GM23248 (cell line): ENCODE measurements around the gene TCF7L2. TPM values are rescaled to one million over a fixed set of nuclear protein-coding genes. Genes with fewer than 3 reads are reported as not detected.

ENCODE experiments used
- DNase-seq: peaks from one replicate; pipeline ENCODE4 v3.0.0-alpha.2; 2015
- H2AFZ ChIP-seq: fragments of 200-600 bp; sonication (generic); 2 replicates; pipeline ENCODE4 v1.6.1; 2016; ENCODE audit warnings: antibody characterized with exemption
- H3F3A ChIP-seq: fragments of 200-600 bp; sonication (generic); 2 replicates; pipeline ENCODE4 v1.6.1; 2016; ENCODE audit warnings: mild to moderate bottlenecking, antibody characterized with exemption, mixed run types; ENCODE audit not compliant: insufficient read depth
- H3K27ac ChIP-seq: fragments of 200-600 bp; sonication (generic); 2 replicates; pipeline ENCODE4 v1.5.1; 2016; ENCODE audit warnings: mild to moderate bottlenecking
- H3K27me3 ChIP-seq: fragments of 200-600 bp; sonication (generic); replicated peaks from 2 replicates; pipeline ENCODE4 v1.6.1; 2016; ENCODE audit warnings: mild to moderate bottlenecking; ENCODE audit not compliant: insufficient read depth
- H3K36me3 ChIP-seq: fragments of 200-600 bp; sonication (generic); 2 replicates; pipeline ENCODE4 v1.6.1; 2016; ENCODE audit warnings: low read depth, mild to moderate bottlenecking
- H3K4me1 ChIP-seq: fragments of 200-600 bp; sonication (generic); 2 replicates; pipeline ENCODE4 v1.6.1; 2016; ENCODE audit warnings: mild to moderate bottlenecking; ENCODE audit not compliant: insufficient read depth
- H3K4me2 ChIP-seq: fragments of 200-600 bp; sonication (generic); one replicate; pipeline ENCODE4 v1.6.1; 2016; ENCODE audit warnings: mild to moderate bottlenecking; ENCODE audit not compliant: unreplicated experiment
- H3K4me3 ChIP-seq: fragments of 200-600 bp; sonication (generic); 2 replicates; pipeline ENCODE4 v1.5.1; 2016; ENCODE audit warnings: mild to moderate bottlenecking
- H3K79me2 ChIP-seq: fragments of 200-600 bp; sonication (generic); 2 replicates; pipeline ENCODE4 v1.6.1; 2016; ENCODE audit warnings: mild to moderate bottlenecking; ENCODE audit not compliant: insufficient read depth
- H3K9ac ChIP-seq: fragments of 200-600 bp; sonication (generic); 2 replicates; pipeline ENCODE4 v1.6.1; 2016; ENCODE audit warnings: mild to moderate bottlenecking
- H3K9me2 ChIP-seq: fragments of 200-600 bp; sonication (generic); 2 replicates; pipeline ENCODE4 v1.6.1; 2016; ENCODE audit warnings: mixed run types, mild to moderate bottlenecking, moderate library complexity; ENCODE audit not compliant: insufficient read depth
- H3K9me3 ChIP-seq: fragments of 200-600 bp; sonication (generic); one replicate; pipeline ENCODE4 v1.6.1; 2017; ENCODE audit warnings: low read depth
- H4K20me1 ChIP-seq: fragments of 200-600 bp; sonication (generic); 2 replicates; pipeline ENCODE4 v1.6.0; 2016; ENCODE audit not compliant: insufficient read depth
- EZH2 ChIP-seq: fragments of 200-600 bp; sonication (generic); IDR thresholded peaks from 2 replicates; pipeline ENCODE4 v1.6.1; 2018; ENCODE audit warnings: antibody characterized with exemption, mild to moderate bottlenecking; ENCODE audit not compliant: insufficient read depth, poor library complexity, severe bottlenecking
- EZH2phosphoT487 ChIP-seq: fragments of 200-600 bp; sonication (generic); IDR thresholded peaks from 2 replicates; pipeline ENCODE4 v1.6.1; 2018; ENCODE audit warnings: antibody characterized with exemption, moderate library complexity, mild to moderate bottlenecking, low read depth; ENCODE audit not compliant: insufficient read depth
- WGBS, 2 experiments: methylation state at CpG; one replicate each; pipeline ENCODE4 v1.1.6; 2015 to 2017; ENCODE audit warnings: low lambda C conversion rate in 2 of 2, low coverage in 1 of 2; ENCODE audit errors: missing lambda C conversion rate in 2 of 2; 5-methylcytosine and 5-hydroxymethylcytosine counted together
- in situ Hi-C: fragments of 300-500 bp; cut with MboI; formaldehyde crosslinking; loops from 2 replicates; pipeline ENCODE4 v1.15.0; 2020
- polyA plus RNA-seq: library from polyadenylated mRNA; unstranded; fragments of >200 nt; fragmentation: Nextera tagmentation; extraction: Ambion mirVana; gene quantifications from 2 replicates; pipeline ENCODE4 v1.2.1, GENCODE V29; 2016
- total RNA-seq: library from RNA; depleted of rRNA; stranded (reverse); fragments of >200 nt; shearing (Covaris generic); gene quantifications from 2 replicates; pipeline ENCODE4 v1.2.3, GENCODE V29; 2014

Gene TCF7L2
- total and polyA plus RNA-seq, 2 experiments from 2014 or later, result 6.2 to 19.3 TPM

GRCh38 chr10:113094114-113094486 lies 144.1 kb downstream of the TCF7L2 start:
- Histone ChIP-seq H3K36me3 (no peaks in the 10 kb centered on the region; the same call in 1 of the 2 replicates), H3F3A (peaks cover 14% of the 10 kb centered on the region; the same call in 1 of the 2 replicates), H3K9ac (no peak overlapping the region), H2AFZ (no peak overlapping the region), H3K9me3 (no peaks in the 10 kb centered on the region), H3K27me3 (no peaks in the 10 kb centered on the region), H4K20me1 (no peaks in the 10 kb centered on the region), H3K27ac (peak overlapping the region; percentile 55), H3K4me1 (peaks cover 25% of the 10 kb centered on the region), H3K9me2 (no peaks in the 10 kb centered on the region), H3K4me2 (peak overlapping the region; percentile 41), H3K79me2 (peaks cover 77% of the 10 kb centered on the region), H3K4me3 (no peak overlapping the region)
- 30 to 31% methylated on average over 3 of the region's 3 CpGs for WGBS, 2 experiments
- peak; percentile 56 for DNase-seq
- TF ChIP-seq EZH2 (no peak), EZH2phosphoT487 (no peak)
- in situ Hi-C loops, result no loop called here

GRCh38 chr10:113095419-113096127 lies 145.5 kb downstream of the TCF7L2 start:
- Histone ChIP-seq H3K79me2 (peaks cover 71% of the 10 kb centered on the region), H3K9me2 (no peaks in the 10 kb centered on the region), H3F3A (peaks cover 14% of the 10 kb centered on the region; the same call in 1 of the 2 replicates), H3K27ac (no peak overlapping the region), H3K4me1 (peaks cover 25% of the 10 kb centered on the region), H3K4me2 (no peak overlapping the region), H3K9me3 (no peaks in the 10 kb centered on the region), H3K4me3 (no peak overlapping the region), H3K36me3 (no peaks in the 10 kb centered on the region; the same call in 1 of the 2 replicates), H3K27me3 (no peaks in the 10 kb centered on the region), H3K9ac (no peak overlapping the region), H4K20me1 (no peaks in the 10 kb centered on the region), H2AFZ (no peak overlapping the region)
- in situ Hi-C loops, result no loop called here
- DNase-seq, result no peak
- no peak for TF ChIP-seq EZH2phosphoT487
- no peak for TF ChIP-seq EZH2
- 90 to 92% methylated on average over 15 of the region's 15 CpGs for WGBS, 2 experiments

- TF ChIP-seq EZH2phosphoT487 (no peak), EZH2 (no peak)
Measured at GRCh38 chr10:113096128-113096996, 146.3 kb downstream of the TCF7L2 start.

GRCh38 chr10:113097036-113097435 lies 147.0 kb downstream of the TCF7L2 start:
- Histone ChIP-seq H3K9me3 (no peaks in the 10 kb centered on the region), H3K27me3 (no peaks in the 10 kb centered on the region), H3K27ac (no peak overlapping the region), H3K36me3 (no peaks in the 10 kb centered on the region), H3K4me3 (no peak overlapping the region), H2AFZ (no peak overlapping the region), H3K4me1 (peaks cover 26% of the 10 kb centered on the region), H4K20me1 (no peaks in the 10 kb centered on the region), H3K4me2 (no peak overlapping the region), H3K9me2 (no peaks in the 10 kb centered on the region), H3K9ac (0 out of 2 replicates have a peak overlapping the region, but pooled peaks have one; percentile 34), H3K79me2 (peaks cover 79% of the 10 kb centered on the region), H3F3A (peaks cover 14% of the 10 kb centered on the region; the same call in 1 of the 2 replicates)
- TF ChIP-seq EZH2phosphoT487 (no peak), EZH2 (no peak)
- DNase-seq, result no peak
- WGBS, 2 experiments, result 89 to 92% methylated on average over 6 of the region's 6 CpGs
- in situ Hi-C loops, result no loop called here

More at GRCh38 chr10:113096128-113096996, 146.3 kb downstream of the TCF7L2 start:
- in situ Hi-C loops, result no loop called here
- Histone ChIP-seq H3K9me3 (no peaks in the 10 kb centered on the region), H3K9me2 (no peaks in the 10 kb centered on the region), H2AFZ (no peak overlapping the region), H3F3A (peaks cover 14% of the 10 kb centered on the region; the same call in 1 of the 2 replicates), H3K27me3 (no peaks in the 10 kb centered on the region), H4K20me1 (no peaks in the 10 kb centered on the region), H3K4me2 (peak overlapping the region; percentile 17), H3K9ac (peak overlapping the region; percentile 34; the same call in 1 of the 2 replicates), H3K4me1 (peaks cover 25% of the 10 kb centered on the region), H3K4me3 (no peak overlapping the region), H3K36me3 (no peaks in the 10 kb centered on the region), H3K27ac (peak overlapping the region; percentile 25; the same call in 1 of the 2 replicates), H3K79me2 (peaks cover 79% of the 10 kb centered on the region)
- WGBS, 2 experiments, result 63 to 69% methylated on average over 10 to 11 of the region's 11 CpGs
- peak; percentile 36 for DNase-seq
